GM12878 (cell line): ENCODE results near the gene SDF4.

ENCODE experiments used
- CTCF ChIP-seq, 3 experiments: IDR thresholded peaks in 2 of 3; conservative IDR thresholded peaks in 1 of 3; 2 replicates each; pipeline ENCODE4 v1.5.1; 2011; ENCODE audit warnings: low read depth in 3 of 3, low read length in 3 of 3, mild to moderate bottlenecking in 3 of 3, control low read depth in 2 of 3, moderate library complexity in 2 of 3, inconsistent platforms in 1 of 3, mixed read lengths in 1 of 3; ENCODE audit not compliant: control insufficient read depth in 2 of 3, insufficient read depth in 1 of 3; ENCODE audit errors: extremely low read depth in 1 of 3
- USF2 ChIP-seq: IDR thresholded peaks from 2 replicates; pipeline ENCODE4 v1.6.1; 2011; ENCODE audit warnings: low read depth, low read length, improper control_type of control experiment, borderline replicate concordance

- TF ChIP-seq CTCF (IDR thresholded peaks at IDR 0.05 in 2 of 3, conservative IDR thresholded peaks at IDR 0.05 in 1 of 3; ENCODE audit: control insufficient read depth in 2 of 3, extremely low read depth in 1 of 3, insufficient read depth in 1 of 3, low read depth in 3 of 3, low read length in 3 of 3) (no peak), USF2 (no peak)
Observed at GRCh38 chr1:1179346-1179982, 52.3 kb downstream of the SDF4 start.
